ENCODE results near the gene SOCS7.

Gene SOCS7

DNA sequence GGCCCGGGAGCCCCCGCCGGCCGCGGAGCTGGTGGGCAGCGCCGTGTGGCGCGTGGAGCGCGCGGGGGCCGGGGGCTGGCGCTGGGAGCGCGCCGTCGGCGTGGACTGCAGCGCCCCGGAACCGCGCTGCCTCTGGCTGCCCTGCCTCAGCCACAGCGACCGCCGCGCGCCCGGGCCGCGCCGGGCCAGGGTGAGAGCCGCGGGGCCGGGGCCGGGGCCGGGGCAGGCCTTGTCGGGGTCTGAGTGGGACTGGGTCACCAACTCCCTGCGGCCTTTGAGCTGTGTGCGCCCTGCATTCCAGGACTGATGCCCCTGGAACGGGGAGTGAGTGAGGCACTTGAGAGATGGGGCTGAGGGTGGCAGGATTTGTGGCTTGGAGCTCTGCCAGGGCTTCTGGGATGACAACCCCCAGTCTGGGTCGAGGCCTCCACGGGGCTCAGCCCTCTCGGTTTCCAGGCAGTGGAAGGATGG, 102.3 kb downstream of the SOCS7 start:
- no peak for DNase-seq (ENCODE audit: extremely low spot score, insufficient read length, low read depth)

DNA sequence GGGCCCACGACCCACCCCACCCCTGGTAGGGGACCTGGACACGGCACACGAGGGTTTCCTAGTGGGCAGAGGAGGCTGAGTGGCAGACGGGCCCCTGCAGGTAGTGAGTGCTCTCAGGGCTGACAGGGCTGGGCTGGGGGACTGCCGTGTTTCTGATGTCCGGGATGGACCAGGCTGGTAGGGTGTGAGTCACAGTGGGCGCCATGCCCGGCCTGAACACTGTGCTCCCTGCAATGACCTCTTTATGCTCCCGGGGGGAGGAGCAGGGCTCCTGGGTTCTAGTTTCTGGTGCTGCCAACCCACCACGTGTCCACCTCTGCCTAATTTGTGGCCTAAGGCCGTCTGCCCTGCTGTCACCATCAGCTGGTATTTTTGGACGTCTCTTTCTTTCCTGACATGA, 102.9 kb downstream of the SOCS7 start:
- no peak for DNase-seq (ENCODE audit: extremely low spot score, insufficient read length, low read depth)

More for the DNA sequence above, 102.3 kb downstream of the SOCS7 start:
- no peak for FAIRE-seq

More for the DNA sequence above, 102.9 kb downstream of the SOCS7 start:
- no peak for FAIRE-seq

Measured in GM18507 (cell line).